ENCODE results near the gene SLC6A13. TPM values are rescaled to one million over a fixed set of nuclear protein-coding genes. Genes with fewer than 3 reads are reported as not detected.

SLC6A13 gene
- total RNA-seq, 2 experiments from 2014 or later = 0.09 TPM; not detected in 1

GRCh38 chr12:234891-235415 is 27.7 kb downstream of the SLC6A13 start:
- H3K9me3 ChIP-seq (ENCODE audit: low read length) = 0 out of 2 replicates have a peak, but pooled peaks cover 5% of the 10 kb centered on the region
- no peak overlapping the region for H3K27ac ChIP-seq (ENCODE audit: low read depth, low read length, poor library complexity, severe bottlenecking)
- CTCF ChIA-PET (ENCODE audit: unreplicated experiment) = interaction anchor here (1.2 kb wide), 1 partner anchor 15 kb away, joined by 3 read pairs; no protein-coding TSS in a partner anchor
- H3K4me1 ChIP-seq (ENCODE audit: insufficient read depth, low read length, poor library complexity, severe bottlenecking) = no peaks in the 10 kb centered on the region
- H4K20me1 ChIP-seq (ENCODE audit: insufficient read depth, low read length) = no peaks in the 10 kb centered on the region
- H3K4me2 ChIP-seq (ENCODE audit: low read length) = no peak overlapping the region
- H3K4me3 ChIP-seq (ENCODE audit: low read depth, low read length, poor library complexity, severe bottlenecking) = no peak overlapping the region
- no peaks in the 10 kb centered on the region for H3K36me3 ChIP-seq (ENCODE audit: insufficient read depth, low read length)
- TF ChIP-seq EZH2phosphoT487 (IDR thresholded peaks at IDR 0.05; ENCODE audit: borderline replicate concordance, low read depth, low read length) = no peak
- TF ChIP-seq CTCF (conservative IDR thresholded peaks at IDR 0.05; ENCODE audit: low read length) = no peak
- BruUV-seq (replicated peaks) = no TSS peak
- no peaks in the 10 kb centered on the region for H3K9me2 ChIP-seq (ENCODE audit: insufficient read depth, low read length)
- POLR2A ChIA-PET = no interaction called here
- intact Hi-C loops (cut with micrococcal nuclease; ENCODE audit: unreplicated experiment) = no loop called here
- H2AFZ ChIP-seq (ENCODE audit: low read length) = no peak overlapping the region
- H3K79me2 ChIP-seq (ENCODE audit: insufficient read depth, low read depth, low read length) = no peaks in the 10 kb centered on the region
- no peak for DNase-seq (ENCODE audit: low spot score)

DNA sequence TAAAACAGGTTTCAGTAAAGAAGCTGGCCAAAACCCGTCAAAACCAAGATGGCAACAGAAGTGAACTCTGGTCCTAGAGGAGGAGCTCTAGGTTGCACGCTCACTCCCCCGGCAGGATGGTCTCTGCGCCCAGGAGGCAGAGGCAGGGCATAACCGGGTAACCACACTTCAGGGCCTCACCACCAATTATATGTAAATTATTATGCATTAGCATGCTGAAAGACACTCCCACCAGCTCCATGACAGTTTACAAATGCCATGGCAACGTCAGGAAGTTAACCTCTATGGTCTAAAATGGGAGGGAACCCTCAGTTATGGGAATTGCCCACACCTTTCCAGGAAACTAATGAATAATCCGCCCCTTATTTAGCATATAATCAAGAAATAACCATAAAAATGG is 28.6 kb downstream of the SLC6A13 start:
- CTCF ChIA-PET (ENCODE audit: unreplicated experiment) = interaction anchor here (1.2 kb wide), 1 partner anchor 14 kb away, joined by 3 read pairs; no protein-coding TSS in a partner anchor
- Histone ChIP-seq H2AFZ (ENCODE audit: low read length) (no peak overlapping the region), H3K9me3 (ENCODE audit: low read length) (0 out of 2 replicates have a peak, but pooled peaks cover 5% of the 10 kb centered on the region), H3K36me3 (ENCODE audit: insufficient read depth, low read length) (no peaks in the 10 kb centered on the region), H4K20me1 (ENCODE audit: insufficient read depth, low read length) (no peaks in the 10 kb centered on the region), H3K4me3 (ENCODE audit: low read depth, low read length, poor library complexity, severe bottlenecking) (no peak overlapping the region), H3K4me2 (ENCODE audit: low read length) (no peak overlapping the region), H3K79me2 (ENCODE audit: insufficient read depth, low read depth, low read length) (no peaks in the 10 kb centered on the region), H3K27ac (ENCODE audit: low read depth, low read length, poor library complexity, severe bottlenecking) (no peak overlapping the region), H3K9me2 (ENCODE audit: insufficient read depth, low read length) (no peaks in the 10 kb centered on the region), H3K4me1 (ENCODE audit: insufficient read depth, low read length, poor library complexity, severe bottlenecking) (no peaks in the 10 kb centered on the region)
- DNase-seq (ENCODE audit: low spot score) = no peak
- no TSS peak for BruUV-seq (replicated peaks)
- TF ChIP-seq CTCF (conservative IDR thresholded peaks at IDR 0.05; ENCODE audit: low read length) = no peak
- no peak for TF ChIP-seq EZH2phosphoT487 (IDR thresholded peaks at IDR 0.05; ENCODE audit: borderline replicate concordance, low read depth, low read length)
- intact Hi-C loops (cut with micrococcal nuclease; ENCODE audit: unreplicated experiment) = no loop called here
- POLR2A ChIA-PET = no interaction called here

GRCh38 chr12:233615-233968 is 29.0 kb downstream of the SLC6A13 start:
- POLR2A ChIA-PET = no interaction called here
- H3K9me3 ChIP-seq (ENCODE audit: low read length) = 0 out of 2 replicates have a peak, but pooled peaks cover 5% of the 10 kb centered on the region
- H3K27ac ChIP-seq (ENCODE audit: low read depth, low read length, poor library complexity, severe bottlenecking) = no peak overlapping the region
- no peak for DNase-seq (ENCODE audit: low spot score)
- no peaks in the 10 kb centered on the region for H3K36me3 ChIP-seq (ENCODE audit: insufficient read depth, low read length)
- no peaks in the 10 kb centered on the region for H3K4me1 ChIP-seq (ENCODE audit: insufficient read depth, low read length, poor library complexity, severe bottlenecking)
- H2AFZ ChIP-seq (ENCODE audit: low read length) = no peak overlapping the region
- no peak overlapping the region for H3K4me2 ChIP-seq (ENCODE audit: low read length)
- intact Hi-C loops (cut with micrococcal nuclease; ENCODE audit: unreplicated experiment) = no loop called here
- TF ChIP-seq CTCF (conservative IDR thresholded peaks at IDR 0.05; ENCODE audit: low read length) (no peak), EZH2phosphoT487 (IDR thresholded peaks at IDR 0.05; ENCODE audit: borderline replicate concordance, low read depth, low read length) (no peak)
- no peak overlapping the region for H3K4me3 ChIP-seq (ENCODE audit: low read depth, low read length, poor library complexity, severe bottlenecking)
- no TSS peak for BruUV-seq (replicated peaks)
- CTCF ChIA-PET (ENCODE audit: unreplicated experiment) = interaction anchor here (1.2 kb wide), 1 partner anchor 14 kb away, joined by 3 read pairs; no protein-coding TSS in a partner anchor
- H3K9me2 ChIP-seq (ENCODE audit: insufficient read depth, low read length) = no peaks in the 10 kb centered on the region
- no peaks in the 10 kb centered on the region for H3K79me2 ChIP-seq (ENCODE audit: insufficient read depth, low read depth, low read length)
- H4K20me1 ChIP-seq (ENCODE audit: insufficient read depth, low read length) = no peaks in the 10 kb centered on the region

All from OCI-LY7 (cell line).